Hematopoietic multipotent progenitor cell treated with erythropoietin and hydrocortisone succinate and interleukin-3 and kit ligand, for 8 days (in vitro differentiated cells): ENCODE results near the gene CMTM3.
"Not testable (repeated sequence)": the region's sequence is repeated elsewhere in the genome, so short reads cannot be mapped to it uniquely, and the experiment has no call there.

ENCODE experiments used
- DNase-seq: peaks from one replicate; pipeline ENCODE4 v3.0.0-alpha.2; 2015

Gene CMTM3

GRCh38 chr16:66637806-66638205, 33.3 kb downstream of the CMTM3 start:
- DNase-seq, result no peak

GRCh38 chr16:66639091-66639885, 34.8 kb downstream of the CMTM3 start:
- no peak for DNase-seq

GRCh38 chr16:66640724-66641314, 36.3 kb downstream of the CMTM3 start:
- no peak for DNase-seq

DNA sequence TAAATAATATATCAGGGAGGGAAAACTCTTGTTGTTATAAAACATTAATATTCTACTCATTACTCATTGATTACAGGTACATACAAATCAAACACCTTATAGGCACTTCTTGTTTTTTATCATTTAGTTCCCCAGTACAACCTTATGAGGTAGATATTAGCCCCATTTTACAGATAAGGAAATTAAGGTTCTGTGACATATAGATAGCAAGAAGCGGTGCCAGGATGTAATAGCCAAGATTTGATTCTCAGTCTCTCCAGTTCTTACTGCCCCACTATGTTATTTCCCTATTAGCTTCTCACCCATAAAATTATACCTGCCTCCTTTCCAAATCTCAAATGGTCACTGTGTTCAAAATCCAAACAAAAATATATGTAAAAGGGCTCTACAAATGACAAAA, 36.9 kb downstream of the CMTM3 start:
- DNase-seq, result no peak

GRCh38 chr16:66647866-66648265, 43.4 kb downstream of the CMTM3 start:
- no peak for DNase-seq

DNA sequence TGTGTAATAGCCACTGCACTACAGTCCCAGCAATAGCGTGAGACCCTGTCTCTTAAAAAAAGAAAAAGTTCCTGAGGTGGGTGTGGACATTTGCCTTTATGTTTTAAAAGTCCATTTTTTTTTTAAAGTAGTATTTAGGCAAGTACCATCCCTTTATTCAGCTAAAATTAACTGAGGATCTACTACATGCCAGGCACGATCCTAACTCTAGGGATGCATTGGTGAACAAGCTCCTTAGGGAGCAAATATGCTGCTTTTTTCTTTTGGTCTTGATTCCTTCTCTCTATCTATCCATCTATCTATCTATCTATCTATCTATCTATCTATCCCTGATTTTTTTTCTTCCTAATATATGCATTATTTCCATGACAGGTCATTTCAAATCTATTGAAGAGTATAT, 44.7 kb downstream of the CMTM3 start:
- DNase-seq, result no peak

- DNase-seq, result no peak
These were observed 45.2 kb downstream of the CMTM3 start for GRCh38 chr16:66649636-66650205.

DNA sequence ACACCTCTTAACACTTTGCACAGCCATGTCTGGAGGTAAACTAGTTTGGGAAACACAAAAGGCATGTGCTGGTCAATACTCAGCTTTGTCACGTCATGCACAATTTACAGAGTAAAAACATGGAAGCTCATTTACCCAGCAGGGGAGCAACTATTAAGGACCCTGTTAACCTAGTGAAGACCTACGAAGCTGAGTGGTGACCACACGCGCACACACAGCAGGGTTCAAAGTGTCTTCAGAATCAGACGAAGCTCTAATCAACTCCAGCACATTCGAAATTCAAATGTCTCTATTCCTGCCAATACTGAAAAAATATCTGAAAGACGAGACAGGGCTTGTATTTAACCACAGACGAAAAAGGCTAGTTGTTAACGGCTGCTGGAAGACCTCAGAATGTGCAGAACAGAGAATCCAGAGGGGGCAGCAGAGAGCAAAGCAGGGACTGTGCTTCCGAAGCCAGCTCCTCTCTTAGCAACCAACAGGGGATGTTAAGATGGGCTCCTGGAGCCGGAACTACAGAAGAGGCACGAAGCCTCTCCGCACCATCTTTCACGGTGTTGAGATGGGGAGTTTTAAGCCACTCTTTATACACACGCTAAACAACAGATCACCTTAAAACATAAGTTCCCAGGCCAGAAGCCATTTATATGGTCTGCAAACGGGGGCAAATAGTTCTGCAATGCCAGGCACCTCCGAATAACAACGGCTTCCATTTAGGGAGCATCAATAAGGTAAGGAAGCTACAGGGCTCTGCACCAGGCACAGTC, 46.4 kb downstream of the CMTM3 start:
- peak; percentile 83 for DNase-seq

- no peak for DNase-seq
These were observed 46.9 kb downstream of the CMTM3 start for GRCh38 chr16:66651474-66651765.

DNA sequence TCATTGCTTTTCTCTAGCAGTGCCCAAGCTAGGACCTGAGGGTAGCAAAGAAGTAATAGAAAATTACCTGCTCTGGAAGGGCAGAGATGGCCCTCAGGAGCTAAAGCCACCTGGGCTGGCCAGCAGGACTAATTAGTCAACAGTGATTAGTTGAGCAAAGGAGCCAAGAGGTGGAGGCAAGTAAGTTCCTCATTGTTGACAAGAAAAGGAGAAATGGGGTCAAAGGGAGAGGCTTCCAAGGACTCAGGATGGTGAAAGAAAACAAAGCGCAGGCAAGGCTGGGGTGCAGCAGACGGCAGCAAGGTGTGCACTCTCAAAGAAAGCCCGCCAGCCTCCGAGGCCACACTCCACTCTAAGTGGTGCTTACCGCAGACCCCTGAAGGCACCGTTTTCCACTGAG, 47.5 kb downstream of the CMTM3 start:
- no peak for DNase-seq

DNA sequence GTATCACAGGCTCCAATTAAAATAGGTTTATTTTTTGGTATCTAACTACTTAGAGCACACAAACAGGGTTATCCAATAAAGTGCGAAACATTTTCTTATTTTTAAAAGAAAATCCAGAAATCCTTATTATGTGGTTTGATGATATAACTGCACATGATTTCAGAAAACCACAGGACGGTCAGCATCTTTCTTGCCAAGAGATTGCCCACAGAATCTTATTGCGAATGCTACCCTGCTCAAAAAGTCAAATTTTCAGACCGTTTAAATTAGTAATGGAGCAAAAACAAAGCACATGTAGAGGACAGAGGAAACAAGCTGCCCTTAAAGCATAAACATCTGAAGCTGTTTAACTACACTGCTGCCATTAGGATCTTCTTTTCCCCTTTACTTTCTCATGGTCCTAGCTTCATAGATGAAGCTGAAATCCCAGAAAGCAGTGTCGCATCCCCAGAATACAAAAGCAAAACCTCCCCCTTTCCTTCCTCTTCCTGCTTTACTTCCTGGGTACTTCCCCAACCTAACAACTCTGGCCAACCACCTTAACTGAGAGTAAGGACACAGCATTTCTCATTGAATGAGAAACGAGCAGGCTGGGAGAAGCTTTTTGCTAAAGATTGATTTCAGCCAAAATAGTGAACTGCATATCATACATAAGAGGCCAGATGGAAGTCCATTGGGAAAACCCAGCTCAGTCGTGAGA, 48.3 kb downstream of the CMTM3 start:
- no peak for DNase-seq

DNA sequence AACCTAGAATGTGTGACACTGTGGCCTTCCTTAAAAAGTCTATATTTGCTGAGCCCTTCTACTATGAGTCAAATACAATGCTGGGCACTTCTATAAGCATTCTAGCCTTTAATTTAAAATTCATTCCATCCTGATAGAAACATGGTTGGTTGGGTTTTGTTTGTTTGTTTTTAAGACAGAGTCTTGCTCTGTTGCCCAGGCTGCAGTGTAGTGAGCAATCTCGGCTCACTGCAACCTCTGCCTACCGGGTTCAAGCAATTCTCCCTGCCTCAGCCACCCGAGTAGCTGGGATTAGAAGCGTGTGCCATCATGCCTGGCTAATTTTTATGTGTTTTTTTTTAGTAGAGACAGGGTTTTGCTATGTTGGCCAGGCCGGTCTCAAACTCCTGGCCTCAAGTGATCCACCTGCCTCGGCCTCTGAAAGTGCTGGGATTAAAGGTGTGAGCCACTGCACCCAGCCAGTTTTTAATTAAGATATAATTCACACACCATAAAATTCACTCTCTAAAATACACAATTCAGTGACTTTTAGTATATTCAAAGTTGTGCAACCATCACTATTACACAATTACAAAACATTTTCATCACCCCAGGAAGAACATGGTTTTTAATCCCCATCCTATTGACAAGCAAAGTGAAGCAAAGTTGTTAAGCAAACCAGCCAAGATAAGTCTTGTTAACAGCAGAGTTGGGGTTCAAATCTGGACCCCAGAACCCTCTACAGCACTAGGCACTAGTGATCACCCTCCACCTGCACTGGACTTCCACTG, 49.3 kb downstream of the CMTM3 start:
- no peak for DNase-seq

DNA sequence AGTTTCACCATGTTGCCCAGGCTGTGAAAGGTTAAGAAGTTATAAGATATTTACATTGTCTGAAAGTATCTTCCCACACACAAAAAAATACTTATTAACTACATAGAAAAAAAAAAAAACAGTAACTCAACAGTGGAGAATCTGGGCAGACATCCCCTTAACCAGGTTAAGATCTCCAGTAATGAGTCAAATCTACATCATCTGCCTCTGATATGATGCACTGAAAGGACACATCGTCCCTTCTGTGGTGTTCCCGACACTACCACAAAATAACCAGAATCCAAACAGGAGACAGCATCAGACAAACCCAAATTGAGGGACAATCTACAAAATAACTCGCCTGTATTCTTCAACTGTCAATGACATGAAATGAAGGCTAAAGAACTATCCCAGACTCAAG, 52.0 kb downstream of the CMTM3 start:
- no peak for DNase-seq

DNA sequence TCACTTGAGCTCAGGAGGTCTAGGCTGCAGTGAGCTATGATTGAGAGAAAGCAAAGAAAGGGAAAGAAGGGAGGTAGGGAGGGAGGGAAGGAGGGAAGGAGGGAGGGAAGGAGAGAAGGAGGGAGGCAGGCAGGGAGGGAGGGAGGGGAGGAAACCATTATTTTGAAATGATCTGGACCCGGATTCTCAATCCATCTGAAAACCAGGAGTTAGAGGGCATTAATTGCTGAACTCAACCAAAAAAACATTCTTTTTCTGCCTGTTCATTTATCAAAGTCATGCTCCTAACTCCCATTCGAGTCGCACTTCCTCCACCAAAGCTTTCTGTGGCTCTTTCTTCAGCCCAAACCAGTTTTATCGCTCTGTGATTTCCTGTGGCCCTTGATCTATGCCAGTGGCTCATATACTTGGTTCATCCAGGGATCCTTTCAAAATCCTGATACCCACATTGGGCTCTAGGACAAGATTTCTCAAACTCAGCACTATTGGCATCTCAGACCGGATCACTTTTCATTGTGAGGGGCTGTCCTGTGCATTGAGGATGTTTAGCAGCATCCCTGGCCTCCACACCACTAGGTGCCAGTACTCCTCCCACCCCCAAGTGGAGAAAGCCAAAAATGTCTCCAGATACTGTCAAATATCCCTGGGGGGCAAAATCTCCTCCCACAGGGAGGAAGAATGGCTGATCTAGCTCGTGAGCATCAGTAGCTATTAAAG, 53.8 kb downstream of the CMTM3 start:
- no peak for DNase-seq

DNA sequence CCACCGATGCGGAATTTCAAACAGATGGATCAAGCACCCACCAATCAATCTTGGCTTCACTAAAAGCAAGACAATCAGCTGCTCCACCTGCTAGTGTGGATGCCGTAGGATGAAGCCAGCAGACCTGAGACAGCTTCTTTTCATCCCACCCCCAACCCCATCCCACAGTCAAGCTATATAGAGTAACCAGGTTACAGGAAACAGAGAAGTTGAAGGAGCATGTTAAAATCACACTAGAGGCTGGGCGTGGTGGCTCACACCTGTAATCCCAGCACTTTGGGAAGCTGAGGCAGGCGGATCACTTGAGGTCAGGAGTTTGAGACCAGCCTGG, 54.3 kb downstream of the CMTM3 start:
- DNase-seq, result no peak

DNA sequence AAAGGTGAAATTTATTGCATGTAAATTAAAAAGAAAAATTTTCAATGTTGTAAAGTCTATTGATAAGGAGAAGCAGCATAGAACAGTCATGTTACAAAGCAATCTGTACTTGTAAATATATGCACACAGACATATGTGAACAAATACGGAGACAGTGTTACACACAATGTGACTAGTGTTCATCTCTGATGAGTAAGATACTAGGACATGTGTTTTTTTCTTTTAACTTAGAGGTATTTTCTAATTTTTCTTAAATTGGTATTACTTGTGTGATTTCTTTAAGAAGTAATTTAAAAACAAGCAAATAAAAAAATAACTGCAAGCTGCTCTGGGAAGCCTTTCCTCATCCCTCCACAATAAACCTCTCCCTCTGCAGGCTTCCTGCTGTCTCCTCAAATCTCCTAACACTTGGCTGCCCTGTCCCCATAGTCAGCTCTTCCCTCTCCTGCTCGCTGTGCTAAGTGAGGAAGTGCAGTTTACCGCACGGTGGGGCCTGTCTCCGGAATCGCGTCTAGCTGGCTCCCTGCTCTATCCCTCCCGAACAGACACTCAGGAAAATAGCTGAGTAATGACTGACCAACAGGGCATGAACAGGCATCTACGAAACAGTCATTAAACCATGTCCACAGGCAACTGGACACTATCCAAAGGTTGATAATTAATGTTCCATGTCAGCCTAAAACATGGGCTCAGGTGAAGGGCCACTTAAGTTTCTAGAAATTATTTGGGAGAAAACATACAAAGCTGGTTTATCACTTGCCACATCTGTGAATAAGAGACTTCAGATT, 56.1 kb downstream of the CMTM3 start:
- DNase-seq, result peak; percentile 36

GRCh38 chr16:66661210-66661560, 56.7 kb downstream of the CMTM3 start:
- DNase-seq, result no peak

DNA sequence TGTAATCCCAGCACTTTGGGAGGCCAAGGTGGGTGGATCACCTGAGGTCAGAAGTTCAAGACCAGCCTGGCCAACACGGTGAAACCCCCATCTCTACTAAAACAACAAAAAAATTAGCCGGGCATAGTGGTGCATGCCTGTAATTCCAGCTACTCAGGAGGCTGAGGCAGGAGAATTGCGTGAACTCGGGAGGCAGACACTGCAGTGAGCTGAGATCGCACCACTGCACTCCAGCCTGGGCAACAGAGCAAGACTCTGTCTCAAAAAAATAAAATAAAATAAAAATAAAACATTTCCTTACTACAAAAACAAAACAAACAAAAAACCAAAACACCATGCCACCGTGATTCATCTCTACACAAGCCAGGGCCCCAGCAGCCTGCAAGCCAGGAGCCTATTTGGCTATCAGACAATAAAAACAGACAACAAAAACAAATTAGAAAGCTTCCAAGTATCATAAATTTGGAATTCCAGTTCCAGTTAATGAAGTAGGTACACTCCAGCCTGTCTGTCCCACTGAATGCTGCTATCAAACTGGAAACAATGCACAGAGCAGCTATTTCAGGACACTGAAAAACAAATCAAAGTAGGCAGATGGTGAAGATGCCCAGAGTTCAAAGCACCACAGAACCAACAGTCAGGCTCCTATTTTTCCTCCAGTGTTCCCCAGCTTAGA, 57.3 kb downstream of the CMTM3 start:
- DNase-seq, result not testable (repeated sequence)

DNA sequence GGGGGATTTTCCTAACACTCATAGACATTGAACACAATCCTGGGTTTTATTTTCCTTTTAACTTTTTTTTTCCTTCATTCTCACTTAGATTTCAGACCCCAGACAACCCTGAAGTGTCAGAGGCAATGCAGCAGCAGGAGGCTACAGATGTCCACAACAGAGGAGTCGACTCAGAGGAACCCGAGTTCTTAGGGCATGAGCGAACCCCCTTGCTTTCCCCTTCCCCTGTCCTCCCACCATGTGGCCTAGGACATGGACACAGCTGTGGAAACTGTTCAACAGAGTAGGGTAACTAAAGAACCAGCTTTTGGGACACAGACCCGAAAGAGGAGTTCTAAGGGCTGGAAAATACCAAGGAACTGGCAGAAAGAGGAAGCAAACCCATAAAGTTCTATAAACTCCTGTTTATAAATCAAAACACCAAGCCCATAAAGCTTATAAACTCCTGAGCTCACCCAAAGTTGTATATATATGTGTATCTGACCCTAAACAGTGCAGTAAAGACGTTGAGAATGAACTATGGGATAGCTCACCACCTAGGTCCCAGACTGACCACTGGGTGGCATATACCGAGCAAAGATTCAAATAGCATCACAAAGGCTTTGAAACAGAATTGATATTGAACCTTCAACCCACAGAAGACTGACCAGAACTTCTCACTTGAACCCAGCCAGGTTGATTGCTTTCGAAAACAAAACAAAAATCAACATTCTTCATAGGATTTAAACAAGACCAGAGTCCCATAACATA, 58.1 kb downstream of the CMTM3 start:
- peak; percentile 25 for DNase-seq
